Astrocyte of the spinal cord (primary cell): ENCODE measurements around the gene SMC3.
A peak's percentile ranks its signal among the peaks of the same experiment; 100 is the strongest.

ENCODE experiments used
- DNase-seq: peaks from one replicate; pipeline ENCODE4 v3.0.0; 2011; ENCODE audit warnings: low read depth, low spot score
- H3K4me3 ChIP-seq: 2 replicates; pipeline ENCODE4 v1.5.1; 2011; ENCODE audit warnings: low read depth, mild to moderate bottlenecking, low read length, moderate library complexity
- in situ Hi-C: cut with HindIII; loops from 2 replicates; pipeline ENCODE4 v1.10.0; 2017; ENCODE audit warnings: low sequenced_read_pairs
- TF ChIP-seq, protein P1 (sequence below): IDR thresholded peaks from 2 replicates; pipeline ENCODE4 v1.5.1; 2012; ENCODE audit warnings: low read depth, mild to moderate bottlenecking, low read length, inconsistent platforms

Gene SMC3

DNA sequence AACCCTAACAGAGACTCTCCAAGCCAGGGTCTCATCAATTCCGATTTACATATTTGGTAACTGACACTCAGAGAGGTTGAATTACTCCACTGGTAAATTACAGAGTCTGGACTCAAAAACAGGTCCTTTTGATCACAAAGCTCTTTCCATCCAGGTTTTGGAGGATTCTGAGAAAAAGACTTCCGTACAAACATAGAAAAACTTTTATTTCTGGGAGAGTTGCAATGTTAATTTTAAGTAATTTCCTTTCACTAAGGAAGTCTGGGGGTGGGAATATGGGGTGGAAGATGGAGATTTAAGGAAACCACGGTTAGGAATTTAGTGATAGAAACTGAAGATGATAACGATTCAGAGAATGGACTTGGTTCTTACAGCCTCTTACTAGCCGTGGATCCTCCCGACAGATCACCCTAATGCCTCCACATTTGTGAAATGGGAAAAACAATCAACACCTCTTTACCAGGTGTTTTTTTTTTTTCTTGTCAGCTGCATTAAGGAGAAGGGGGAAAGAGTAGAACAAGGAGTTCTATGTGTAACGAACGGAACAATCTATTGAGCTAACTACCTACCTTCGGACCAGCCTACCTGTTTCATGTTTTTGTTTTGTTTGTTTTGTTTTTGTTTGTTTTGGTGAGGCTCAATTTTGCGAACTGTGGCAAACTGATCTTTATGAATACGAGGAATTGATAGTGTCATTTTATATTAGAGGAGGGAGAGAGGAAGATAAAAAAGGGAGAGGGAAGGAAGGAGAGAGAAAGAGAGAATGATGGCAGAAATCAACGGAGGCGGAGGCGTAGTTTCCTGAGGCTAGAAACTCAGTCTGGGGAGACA lies 74.9 kb downstream of the SMC3 start:
- TF ChIP-seq, protein P1, sequence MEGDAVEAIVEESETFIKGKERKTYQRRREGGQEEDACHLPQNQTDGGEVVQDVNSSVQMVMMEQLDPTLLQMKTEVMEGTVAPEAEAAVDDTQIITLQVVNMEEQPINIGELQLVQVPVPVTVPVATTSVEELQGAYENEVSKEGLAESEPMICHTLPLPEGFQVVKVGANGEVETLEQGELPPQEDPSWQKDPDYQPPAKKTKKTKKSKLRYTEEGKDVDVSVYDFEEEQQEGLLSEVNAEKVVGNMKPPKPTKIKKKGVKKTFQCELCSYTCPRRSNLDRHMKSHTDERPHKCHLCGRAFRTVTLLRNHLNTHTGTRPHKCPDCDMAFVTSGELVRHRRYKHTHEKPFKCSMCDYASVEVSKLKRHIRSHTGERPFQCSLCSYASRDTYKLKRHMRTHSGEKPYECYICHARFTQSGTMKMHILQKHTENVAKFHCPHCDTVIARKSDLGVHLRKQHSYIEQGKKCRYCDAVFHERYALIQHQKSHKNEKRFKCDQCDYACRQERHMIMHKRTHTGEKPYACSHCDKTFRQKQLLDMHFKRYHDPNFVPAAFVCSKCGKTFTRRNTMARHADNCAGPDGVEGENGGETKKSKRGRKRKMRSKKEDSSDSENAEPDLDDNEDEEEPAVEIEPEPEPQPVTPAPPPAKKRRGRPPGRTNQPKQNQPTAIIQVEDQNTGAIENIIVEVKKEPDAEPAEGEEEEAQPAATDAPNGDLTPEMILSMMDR, result no peak
- no peak overlapping the region for H3K4me3 ChIP-seq
- in situ Hi-C loops, result no loop called here
- DNase-seq, result no peak

DNA sequence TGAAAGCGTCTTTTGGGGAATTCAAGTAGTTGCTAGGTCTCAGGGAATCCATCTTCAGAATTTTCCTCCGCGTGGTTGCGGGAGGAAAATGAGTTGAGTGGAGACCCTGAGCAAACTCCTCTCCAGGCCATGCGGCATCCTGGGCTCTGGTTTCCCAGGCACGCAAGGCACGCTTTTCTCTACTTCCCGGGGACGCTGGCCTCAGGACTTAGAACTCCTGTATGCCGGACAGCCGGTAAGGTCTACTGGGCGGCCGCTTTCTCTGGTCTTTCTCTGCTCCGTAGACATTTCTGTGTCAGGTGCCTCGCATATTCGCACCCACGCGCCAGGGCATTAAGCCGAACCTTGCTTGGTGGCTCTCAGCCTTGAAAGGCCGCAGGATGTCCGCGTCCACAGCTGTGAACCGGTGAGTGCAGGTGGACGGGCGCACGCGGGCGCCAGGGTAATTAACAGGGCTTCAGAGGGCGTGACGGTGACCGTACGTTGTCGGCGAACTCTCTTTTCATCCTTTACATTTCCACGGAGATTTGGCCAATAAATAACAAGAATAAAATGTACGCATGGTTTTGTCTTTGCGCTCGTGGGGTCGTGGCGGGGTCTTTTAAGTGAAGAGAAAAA lies 75.6 kb downstream of the SMC3 start:
- TF ChIP-seq, protein P1, result no peak
- in situ Hi-C loops, result no loop called here
- no peak for DNase-seq
- H3K4me3 ChIP-seq, result peak overlapping the region; percentile 50

DNA sequence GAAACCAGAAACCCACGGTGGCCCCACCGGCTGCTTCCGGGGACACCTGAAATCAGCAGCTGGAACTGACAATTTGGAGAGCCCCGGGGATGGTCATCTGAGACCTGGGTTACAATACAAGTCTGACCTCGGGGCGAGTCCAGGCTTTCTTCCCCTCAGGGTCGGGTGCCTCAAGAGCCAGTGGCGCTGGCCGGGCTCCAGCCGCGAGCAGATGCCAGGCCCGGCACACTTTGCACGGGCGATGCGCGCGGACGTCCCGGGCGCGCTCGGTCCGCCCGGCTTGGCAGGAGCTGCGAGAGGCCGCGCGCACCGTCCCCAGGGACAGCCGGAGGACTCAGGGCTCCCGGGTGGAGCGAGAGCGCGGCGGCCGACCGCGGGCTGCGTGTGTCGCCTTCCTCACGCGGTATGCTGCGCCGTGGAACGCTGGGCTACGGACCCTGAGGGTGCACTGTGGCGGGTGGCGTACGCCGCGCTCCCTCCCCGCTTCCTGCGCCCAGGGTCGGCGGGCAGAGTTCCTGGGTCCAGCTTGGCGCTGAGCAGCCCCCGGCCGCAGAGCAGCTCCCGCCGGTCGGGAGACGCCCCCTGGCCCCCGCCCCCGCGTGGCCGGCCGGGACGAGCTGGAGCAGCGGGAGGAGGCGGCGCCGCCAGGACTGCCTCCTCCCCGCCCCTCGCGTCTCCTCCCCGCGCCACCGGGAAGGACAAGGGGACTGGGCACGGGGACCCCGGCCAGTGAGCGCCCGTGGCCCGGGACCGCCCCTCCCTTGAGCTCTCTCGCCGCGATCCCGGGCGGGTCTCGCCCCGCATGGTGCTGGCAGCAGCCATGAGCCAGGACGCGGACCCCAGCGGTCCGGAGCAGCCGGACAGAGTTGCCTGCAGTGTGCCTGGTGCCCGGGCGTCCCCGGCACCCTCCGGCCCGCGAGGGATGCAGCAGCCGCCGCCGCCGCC lies 76.4 kb downstream of the SMC3 start, which contains the start of gene RBM20:
Gene RBM20 (plus strand): TSS at position 684 of the 945 bp plus-strand sequence. CDS start 119 bp downstream, at position 803.
- peak; percentile 21 for DNase-seq
- TF ChIP-seq, protein P1, result no peak
- H3K4me3 ChIP-seq, result peak within 1 kb of the TSS; percentile 50
- in situ Hi-C loops, result no loop called here

DNA sequence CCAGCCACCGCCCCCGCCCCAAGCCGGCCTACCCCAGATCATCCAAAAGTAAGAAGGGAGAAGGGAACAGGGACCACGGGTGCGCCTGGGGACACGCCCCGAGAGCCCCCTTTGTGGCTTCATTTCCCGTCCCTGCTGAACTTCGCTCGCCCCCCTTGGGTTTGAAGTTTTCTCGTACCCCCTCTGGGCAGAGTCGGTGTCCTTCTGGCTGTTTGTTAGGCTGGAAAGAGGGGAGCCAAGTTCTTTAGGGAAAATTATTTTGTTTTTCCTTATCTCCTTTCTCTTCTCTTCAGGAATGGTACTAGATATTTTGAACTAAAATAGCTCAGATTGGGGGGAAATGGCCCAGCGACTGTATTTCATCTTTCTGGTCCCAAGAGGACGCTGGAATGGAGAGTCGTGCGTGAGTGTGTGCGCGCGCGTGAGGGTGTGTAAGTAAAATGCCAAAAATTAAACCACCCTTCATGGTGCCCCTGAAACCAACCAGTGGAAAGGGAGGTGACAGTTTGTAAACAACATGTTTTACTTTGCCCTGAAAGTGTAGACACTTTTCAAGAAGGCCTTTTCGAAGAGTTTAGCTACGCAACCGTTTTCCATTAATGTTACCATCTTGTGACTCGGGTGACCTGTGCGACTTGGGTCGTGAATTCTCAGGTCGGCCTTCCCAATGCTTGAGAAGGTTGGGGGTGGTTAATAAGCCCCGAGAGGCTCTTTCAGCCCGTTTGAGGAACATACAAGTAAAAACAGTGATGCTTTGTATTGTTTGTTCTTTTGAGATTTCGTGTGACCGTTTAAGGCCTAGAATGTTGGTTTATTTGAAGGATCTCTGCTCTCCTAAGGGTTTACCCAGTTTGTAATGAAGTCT lies 77.3 kb downstream of the SMC3 start:
- peak overlapping the region; percentile 50 for H3K4me3 ChIP-seq
- no peak for DNase-seq
- TF ChIP-seq, protein P1, result no peak
- in situ Hi-C loops, result no loop called here

DNA sequence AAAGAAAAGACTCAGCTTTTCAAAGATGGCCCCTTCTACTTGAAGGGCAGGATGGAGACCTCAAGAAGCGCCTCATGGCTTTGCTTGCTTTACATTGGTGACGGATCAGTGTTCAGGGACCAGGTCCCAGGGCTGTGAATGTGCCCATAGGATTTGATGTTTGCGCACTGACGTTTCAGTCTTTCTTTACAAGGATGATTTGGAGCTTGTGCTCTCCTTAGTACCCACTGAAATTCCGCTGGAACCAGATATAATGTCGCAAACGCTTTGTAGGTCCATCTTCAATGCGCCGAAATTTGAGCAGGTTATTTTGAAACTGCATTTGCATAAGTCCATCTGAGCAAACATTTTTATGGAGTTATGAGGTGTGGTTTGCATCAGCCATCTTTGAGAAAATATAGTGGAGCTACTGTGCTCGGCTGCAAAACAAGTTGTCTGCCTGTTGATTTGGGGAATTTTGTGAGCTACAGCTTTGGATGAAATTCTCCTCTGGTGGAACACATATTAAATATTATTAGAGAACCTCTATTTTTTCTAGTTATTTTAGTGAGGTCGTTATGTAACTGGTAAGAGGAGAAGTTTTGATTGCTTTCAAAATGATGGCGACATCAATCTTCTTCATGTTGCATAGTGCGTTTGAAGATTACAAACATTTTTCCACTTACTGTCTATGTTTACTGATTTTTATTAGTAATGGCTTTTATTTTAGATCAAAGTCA lies 79.1 kb downstream of the SMC3 start:
- DNase-seq, result no peak
- in situ Hi-C loops, result no loop called here
- no peak overlapping the region for H3K4me3 ChIP-seq
- TF ChIP-seq, protein P1, result no peak
